Epithelial cell of proximal tubule (primary cell): ENCODE results near the gene TMPRSS6. TPM values are rescaled to one million over a fixed set of nuclear protein-coding genes. Genes with fewer than 3 reads are reported as not detected.

Source experiments
- DNase-seq: peaks from one replicate; pipeline ENCODE4 v3.0.0-alpha.2; 2011; ENCODE audit warnings: low read depth
- H3K4me3 ChIP-seq: 2 replicates; pipeline ENCODE4 v1.5.1; 2011; ENCODE audit warnings: low read depth, mild to moderate bottlenecking, low read length
- total RNA-seq: library from RNA; depleted of rRNA; stranded (reverse); fragments of >200 nt; gene quantifications from 2 replicates; pipeline ENCODE4 v1.2.3, GENCODE V29; 2015
- TF ChIP-seq, protein P1 (sequence below): conservative IDR thresholded peaks from 2 replicates; pipeline ENCODE4 v1.5.1; 2012; ENCODE audit warnings: low read depth, mild to moderate bottlenecking, low read length

Gene TMPRSS6
- total RNA-seq, 1 donor from 2014 or later = not detected

DNA sequence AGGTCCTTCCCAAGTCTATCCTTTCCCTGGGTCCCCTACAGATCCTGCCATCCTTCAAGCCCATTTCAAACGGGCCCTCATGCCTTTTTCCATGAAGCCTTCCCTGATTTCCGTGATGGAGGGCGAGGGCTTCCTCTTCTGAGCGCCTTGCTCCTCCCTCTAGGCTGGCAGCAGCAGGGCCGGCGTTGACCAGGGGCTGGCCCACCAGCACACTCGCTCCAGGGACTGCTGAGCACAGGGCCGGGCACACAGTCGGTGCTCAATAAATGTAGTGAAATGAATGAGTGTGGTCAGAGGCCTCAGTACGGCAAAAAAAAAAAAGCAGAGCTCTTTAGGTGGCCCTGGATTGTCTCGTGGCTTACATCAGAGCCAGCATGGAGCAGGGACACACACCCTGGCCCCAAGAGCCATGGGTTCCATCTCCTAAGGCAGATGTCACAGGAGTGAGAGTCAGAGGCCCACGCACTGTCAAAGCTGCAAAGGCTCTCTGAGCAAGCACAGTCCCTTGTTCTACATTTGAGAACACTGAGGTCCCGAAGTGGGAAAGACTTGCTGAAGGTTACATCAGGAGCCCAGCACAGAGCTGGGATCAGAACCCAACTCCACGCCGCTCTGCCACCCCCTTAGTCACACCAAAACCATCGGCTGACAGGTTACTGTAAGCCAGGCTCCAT, 37.1 kb upstream of the TMPRSS6 start:
- TF ChIP-seq, protein P1, sequence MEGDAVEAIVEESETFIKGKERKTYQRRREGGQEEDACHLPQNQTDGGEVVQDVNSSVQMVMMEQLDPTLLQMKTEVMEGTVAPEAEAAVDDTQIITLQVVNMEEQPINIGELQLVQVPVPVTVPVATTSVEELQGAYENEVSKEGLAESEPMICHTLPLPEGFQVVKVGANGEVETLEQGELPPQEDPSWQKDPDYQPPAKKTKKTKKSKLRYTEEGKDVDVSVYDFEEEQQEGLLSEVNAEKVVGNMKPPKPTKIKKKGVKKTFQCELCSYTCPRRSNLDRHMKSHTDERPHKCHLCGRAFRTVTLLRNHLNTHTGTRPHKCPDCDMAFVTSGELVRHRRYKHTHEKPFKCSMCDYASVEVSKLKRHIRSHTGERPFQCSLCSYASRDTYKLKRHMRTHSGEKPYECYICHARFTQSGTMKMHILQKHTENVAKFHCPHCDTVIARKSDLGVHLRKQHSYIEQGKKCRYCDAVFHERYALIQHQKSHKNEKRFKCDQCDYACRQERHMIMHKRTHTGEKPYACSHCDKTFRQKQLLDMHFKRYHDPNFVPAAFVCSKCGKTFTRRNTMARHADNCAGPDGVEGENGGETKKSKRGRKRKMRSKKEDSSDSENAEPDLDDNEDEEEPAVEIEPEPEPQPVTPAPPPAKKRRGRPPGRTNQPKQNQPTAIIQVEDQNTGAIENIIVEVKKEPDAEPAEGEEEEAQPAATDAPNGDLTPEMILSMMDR = no peak
- H3K4me3 ChIP-seq = no peak overlapping the region
- DNase-seq = no peak

DNA sequence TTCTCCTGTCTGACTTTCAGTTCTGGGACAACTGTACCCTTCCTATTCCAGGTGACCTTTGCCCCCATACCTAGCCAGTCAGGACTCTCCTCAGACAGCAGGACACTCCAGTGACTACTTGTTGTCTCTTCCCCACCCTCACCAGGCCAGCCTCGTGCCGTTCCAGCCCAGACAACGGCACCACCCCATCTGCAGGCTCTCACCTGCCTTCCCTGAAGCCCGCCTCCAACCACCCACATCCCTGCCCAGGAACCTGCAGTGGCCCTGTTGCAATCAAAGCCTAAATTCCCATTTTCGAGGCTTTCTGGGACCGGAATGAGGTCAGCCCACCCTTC, 36.5 kb upstream of the TMPRSS6 start:
- TF ChIP-seq, protein P1 = no peak
- DNase-seq = no peak

DNA sequence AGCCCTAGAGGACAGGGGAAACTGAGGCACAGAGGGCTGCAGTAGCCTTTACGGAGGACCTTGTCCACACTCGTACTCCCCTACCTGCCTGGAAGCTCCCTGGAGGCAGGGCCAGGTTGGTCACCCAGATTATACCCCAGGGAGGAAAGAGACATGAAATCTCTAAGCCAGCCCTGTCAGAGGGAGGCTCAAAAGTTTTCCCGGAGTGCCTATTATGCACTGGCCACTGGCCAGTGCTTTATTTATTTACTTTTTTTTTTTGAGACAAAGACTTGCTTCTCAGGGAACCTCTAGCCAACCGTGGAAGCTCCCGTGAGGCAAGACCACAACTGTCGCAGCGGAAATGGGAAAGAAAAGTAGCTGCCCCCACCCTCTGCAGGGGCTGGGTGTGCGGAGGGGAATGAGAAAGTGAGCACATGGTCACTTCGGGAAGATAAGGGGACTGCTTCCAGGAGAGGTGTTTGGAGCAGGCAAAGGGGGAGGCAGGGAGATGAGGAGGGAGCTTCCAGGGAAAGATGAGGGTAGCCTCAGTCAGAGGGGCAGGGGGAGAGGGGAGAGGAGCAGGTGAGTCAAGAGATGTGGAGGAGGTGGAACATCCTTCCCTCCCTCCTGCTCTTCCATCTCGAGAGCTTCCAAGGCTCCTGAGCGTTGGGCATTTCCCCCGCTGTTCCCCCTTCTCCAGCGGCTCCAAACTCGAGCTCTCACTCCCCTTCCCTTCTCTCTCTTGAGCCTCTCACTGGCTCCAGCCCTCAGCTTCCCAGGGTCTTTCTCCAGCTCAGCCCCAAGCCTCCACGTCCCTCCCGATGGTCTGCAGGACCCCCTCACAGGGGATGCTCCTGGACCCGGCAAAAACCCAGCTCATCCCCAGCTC, 35.9 kb upstream of the TMPRSS6 start:
- no peak for DNase-seq
- H3K4me3 ChIP-seq = no peak overlapping the region
- TF ChIP-seq, protein P1 = no peak

More for the DNA sequence above, 36.5 kb upstream of the TMPRSS6 start:
- no peak overlapping the region for H3K4me3 ChIP-seq

DNA sequence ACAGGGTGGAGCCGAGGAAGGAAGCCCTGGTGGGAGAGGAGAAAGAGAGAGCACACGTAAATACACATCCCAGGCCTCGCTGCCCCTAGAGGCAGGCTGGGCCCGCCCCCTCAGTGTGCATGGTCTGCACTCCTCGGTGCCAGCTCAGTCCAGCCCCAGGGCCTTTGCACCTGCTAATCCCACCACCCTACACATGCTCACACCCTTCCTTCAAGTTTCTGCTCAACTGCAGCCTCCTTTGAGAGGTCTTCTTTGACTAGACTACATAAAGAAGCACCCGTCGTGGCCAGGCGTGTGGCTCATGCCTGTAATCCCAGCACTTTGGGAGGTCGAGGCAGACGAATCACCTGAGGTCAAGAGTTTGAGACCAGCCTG, 34.7 kb upstream of the TMPRSS6 start:
- DNase-seq = no peak
- no peak overlapping the region for H3K4me3 ChIP-seq
- TF ChIP-seq, protein P1 = no peak

DNA sequence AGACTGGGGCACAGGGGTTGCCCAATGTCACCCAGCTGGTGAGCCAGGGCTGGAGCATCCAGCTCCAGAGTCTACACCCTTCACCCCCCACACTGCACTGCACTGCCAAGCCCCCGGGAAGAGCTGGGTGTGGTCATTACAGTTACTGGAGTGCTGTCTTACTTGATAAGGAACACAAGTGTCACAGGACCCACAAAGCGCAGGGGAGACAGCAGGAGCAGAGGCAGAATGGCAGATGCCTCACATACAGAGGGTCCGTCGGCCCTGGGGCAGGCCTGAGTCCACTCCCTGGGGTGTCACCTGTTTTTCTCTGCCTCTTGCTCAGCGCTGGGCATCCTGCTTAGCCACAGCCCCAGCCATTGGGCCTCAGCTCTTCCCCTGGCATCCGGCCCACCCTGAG, 32.5 kb upstream of the TMPRSS6 start:
- DNase-seq = no peak
- H3K4me3 ChIP-seq = no peak overlapping the region
- TF ChIP-seq, protein P1 = no peak

DNA sequence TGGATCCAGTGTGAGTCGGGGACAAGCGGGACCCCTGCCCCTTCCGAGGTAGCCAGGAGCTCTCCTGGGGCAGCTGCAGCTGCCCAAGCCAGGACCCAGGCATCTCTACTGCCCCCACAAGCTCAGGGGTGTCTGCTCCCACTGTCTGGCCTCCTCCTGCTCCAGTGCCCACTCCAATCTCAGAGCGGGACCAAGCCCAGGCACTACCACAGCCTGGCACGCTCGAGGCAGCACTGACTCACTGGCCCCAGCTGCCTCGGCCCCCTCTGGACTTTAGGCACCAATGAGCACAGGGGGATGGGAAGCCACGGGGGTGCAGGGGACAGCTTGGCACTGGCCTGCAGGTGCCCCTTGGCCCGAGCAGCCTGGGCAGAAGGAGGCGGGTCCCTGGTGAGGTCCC, 32.0 kb upstream of the TMPRSS6 start:
- H3K4me3 ChIP-seq = no peak overlapping the region
- DNase-seq = no peak
- TF ChIP-seq, protein P1 = no peak
